ENCODE results near the gene SLC41A3.
"Not testable (repeated sequence)": the region's sequence is repeated elsewhere in the genome, so short reads cannot be mapped to it uniquely, and the experiment has no call there.

SLC41A3 gene

DNA sequence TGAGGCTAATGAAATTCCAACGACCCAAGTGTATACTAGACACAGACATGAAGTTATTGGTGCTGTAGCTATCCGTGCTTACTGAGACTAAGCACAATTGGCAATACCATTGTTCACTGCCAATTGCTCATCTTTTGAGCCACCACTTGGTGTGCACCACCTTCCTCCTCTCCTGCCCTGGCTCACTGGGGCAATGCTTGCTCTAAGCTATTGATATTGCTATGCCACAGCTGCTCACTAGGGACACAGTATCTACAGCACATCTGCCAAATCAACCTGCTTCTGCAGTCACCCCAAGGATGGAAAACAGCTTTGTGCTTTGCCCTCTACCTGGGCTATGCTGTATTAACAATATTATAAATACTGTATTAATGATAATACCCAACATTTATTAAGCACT is 99.0 kb downstream of the SLC41A3 start:
- DNase-seq: not testable (repeated sequence)

- not testable (repeated sequence) for DNase-seq
These were observed 106.8 kb downstream of the SLC41A3 start for GRCh38 chr3:125977104-125977503.

- DNase-seq: not testable (repeated sequence)
These were observed 107.9 kb downstream of the SLC41A3 start for GRCh38 chr3:125976003-125976390.

- not testable (repeated sequence) for DNase-seq
These were observed 108.5 kb downstream of the SLC41A3 start for GRCh38 chr3:125975245-125976002.

DNA sequence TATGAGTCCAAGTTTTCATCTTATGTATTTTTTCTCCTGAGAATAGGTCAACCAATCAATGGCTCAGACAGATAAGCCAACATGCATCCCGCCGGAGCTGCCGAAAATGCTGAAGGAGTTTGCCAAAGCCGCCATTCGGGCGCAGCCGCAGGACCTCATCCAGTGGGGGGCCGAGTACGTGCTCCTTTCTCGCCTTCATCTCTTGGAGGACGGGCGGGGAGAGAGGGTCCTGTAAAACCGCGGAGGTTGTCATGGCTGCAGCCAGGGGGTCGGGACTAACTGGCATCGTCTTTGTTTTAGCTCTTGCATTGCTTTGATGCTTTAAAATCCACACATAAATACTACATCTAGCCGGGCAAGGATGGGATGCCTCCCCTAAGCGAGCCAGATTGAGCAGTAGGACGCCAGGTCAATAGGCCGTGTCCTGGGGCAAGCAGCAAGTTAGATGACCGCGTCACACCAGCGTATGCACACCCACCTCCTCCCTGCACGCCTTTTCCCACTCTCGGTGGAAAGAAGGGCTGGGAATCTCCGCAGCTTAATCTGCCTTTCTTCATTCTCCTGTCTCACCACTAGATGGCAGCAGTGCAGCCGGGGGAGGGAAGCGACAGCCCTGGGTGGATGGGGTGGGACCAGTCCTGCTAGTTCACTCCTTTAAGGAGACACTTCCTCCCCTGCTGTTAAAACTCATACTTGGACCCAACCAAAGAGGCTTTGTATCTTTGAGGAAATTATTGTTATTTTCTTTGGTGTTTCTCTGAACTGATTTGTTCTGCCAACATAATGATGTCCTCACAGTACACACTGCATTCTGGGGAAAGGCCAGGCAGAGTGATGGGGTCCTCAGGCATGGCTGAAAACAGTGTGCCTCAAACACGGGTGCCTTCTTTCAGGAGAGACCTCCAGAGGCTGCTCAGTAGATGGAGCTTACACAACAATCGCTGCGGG is 111.7 kb downstream of the SLC41A3 start:
- DNase-seq: peak; percentile 14

GRCh38 chr3:125968701-125969592 is 115.0 kb downstream of the SLC41A3 start, which contains the start of gene ROPN1B:
TSS of gene ROPN1B (plus strand) at chr3:125969178. CDS start at chr3:125972055, 2,877 bp downstream.
- not testable (repeated sequence) for DNase-seq

DNA sequence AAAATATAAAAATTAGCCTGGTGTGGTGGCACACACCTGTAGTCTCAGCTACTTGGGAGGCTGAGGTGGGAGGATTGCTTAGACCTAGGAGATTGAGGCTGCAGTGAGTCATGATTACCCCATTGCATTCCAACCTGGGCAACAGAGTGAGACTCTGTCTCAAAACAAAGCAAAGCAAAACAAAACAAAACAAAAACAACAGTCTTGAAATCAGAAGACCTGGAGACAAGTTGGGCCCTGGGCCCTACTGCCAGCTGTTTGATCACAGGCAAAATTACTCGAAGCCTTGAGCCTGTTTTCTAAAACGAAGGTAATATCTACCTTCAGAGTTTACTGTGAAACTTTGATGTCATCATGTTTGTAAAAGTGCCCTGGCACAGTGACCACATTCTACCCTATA is 115.8 kb downstream of the SLC41A3 start:
- DNase-seq: not testable (repeated sequence)

GRCh38 chr3:125967156-125967555 is 116.8 kb downstream of the SLC41A3 start:
- no peak for DNase-seq

DNA sequence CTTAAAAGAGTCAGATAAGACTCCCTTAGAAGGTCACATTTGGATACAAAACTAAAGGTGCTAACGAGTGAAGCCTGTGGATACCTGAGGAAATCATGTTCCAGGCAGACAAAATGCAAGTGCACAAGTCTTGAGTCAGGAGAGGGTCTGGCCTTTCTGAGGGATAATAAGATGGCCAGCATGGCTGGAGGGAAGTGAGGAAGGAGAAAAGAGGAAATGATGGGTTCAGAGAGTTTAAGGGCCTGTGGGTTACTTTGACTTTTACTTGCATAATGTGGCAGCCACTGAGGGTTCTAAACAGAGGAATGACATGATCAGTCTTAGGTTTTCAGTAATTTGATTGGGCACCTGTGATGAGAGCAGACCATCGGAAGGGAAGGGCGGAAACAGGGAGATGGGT is 118.4 kb downstream of the SLC41A3 start:
- no peak for DNase-seq

DNA sequence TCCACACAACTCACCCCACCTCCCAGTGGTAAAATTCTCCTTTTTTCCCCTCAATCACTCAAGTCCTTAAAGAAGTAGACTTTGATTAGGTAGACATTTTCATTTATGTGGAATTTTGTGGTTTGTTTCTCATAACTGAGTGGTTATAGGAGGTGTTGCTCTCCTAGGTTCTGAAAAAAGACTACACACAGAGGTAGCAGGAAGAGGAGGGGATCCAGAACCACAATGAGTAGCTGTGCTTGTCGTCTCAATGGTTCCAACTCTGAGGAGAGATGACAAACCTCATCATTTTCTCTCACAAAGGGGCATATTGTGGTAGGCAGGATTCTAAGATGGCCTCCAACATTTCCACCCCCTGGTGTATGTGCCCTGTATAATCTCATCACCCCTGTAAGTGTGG is 120.1 kb downstream of the SLC41A3 start:
- DNase-seq: not testable (repeated sequence)

DNA sequence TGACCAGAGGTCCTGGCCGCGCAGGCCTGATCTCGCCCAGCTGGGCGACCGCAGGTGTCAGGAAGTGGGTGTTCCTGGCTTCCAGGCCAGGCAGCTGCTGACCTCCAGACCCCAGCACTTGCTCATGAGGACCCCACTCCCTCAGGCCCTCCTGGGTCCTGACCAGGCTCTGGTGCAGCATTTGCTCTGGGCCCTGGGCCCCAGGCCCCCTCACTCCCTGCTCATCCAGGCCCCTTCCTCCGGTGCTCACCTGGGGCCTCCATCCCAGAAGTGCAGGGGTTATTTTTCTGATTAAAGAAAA is 122.7 kb downstream of the SLC41A3 start:
- DNase-seq: no peak

DNA sequence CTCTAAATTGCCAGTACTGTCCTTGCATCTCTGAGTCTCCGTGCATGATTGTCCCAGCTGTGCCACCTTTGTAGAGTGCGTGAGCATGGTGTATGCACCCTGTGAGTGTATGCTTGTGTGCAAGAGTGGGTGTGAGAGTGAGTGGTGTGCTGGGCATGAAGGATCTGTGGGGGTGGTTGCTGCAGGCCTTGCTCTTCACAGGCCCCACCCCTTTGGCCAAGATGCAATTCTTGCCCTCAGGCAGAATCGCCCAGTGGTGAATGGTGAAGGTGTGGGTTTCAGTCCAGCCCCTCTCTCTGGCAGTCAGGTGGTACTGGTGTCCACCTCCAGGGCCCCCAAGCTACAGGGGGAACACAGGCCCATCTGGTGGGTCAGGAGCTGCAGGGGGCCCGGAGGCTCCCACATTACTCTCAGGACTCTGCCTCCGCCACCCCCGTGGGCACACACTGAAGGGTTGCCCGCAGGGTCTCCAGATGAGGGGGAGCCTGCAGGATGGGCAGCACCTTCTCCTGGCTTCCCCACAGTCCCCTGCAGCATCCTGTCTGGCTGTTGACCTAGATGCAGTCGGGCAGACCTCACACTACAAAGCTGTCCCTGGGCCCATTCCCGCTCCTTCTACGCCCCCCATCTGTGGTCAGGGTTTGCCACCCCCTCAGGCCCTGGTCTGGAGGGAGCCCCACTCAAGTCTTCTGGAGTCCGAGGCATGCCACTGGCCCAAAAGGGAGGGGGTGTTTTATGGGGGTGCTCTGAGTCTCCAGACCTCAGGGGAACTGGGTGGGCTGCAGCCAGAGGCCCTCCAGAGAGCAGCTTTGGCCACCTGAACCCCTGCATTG is 123.3 kb downstream of the SLC41A3 start:
- no peak for DNase-seq

- no peak for DNase-seq
These were observed 123.9 kb downstream of the SLC41A3 start for GRCh38 chr3:125960066-125960424.

DNA sequence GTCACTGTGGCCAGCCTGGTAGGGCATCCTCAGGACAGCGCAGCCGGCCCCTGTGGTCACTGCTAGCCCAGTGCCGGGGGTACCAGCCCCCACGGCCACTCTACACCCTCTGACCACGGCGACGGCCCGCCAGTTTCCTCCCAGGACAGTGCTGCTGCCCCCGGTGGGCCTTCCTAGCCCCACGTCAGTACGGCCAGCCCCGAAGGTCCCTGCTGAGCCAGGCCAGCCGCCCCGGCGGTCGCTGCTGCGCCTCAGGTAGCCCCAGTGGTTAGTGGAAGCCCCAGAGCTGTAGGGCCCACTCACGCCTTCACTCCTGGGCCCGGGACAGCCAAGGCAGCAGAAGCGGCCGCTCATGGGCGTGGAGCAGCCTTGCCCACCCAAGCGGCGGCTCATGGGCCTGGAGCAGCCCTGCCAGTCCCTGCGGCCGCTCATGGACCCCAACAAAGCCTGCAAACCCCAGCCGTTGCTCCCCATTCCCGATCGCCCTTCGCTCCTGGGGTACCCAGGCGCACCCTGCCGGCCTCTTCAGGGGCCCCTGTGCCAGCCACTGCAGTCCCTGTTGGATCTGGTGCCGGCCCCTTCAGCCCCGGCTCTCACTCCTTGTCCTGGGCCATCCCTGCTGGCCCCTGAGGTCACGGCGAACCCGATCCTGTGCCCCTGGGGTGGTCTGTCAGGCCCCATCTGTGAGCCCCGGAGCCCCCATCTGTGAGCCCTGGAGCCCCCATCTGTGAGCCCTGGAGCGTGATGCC is 124.4 kb downstream of the SLC41A3 start:
- no peak for DNase-seq

DNA sequence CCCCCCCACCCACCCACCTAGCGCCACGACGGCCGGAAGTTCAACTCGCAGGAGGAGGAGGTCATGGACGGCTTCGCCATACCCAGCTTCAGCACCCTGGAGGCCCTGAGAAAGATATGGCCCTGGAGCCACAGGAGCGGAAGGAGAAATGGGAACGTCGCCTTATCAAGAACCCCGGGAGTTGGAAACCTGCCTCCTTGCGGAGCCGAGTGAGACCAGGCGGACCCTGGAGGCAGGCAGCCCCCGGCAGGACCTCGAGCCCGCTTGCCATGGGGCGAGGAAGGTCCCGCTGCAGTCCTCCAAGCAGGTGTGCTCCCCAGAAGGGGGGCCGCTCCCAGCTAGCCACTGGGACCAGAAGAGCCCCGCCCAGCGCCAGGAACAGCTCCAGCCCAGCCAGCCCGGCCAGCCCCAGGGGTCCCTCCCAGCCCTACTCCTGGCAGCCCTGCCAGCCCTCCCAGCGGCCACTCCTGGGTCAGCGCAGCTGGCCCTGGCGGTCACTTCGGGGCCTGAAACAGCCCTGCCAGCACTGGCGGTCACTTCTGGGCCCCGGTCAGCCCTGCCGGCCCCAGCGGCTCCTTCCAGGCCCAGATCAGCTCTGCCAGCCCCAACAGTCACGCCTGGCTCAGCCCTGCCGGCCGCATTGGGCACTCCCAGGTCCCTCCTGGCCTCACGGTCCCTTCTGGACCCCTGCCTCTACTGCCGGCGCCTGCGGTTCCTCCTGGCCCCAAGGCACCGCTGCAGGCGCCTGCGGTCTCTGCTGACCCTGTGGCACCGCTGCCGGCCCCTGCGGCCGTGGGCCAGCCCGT is 125.2 kb downstream of the SLC41A3 start:
- no peak for DNase-seq

- DNase-seq: no peak
These were observed 126.0 kb downstream of the SLC41A3 start for GRCh38 chr3:125957674-125958510.

- DNase-seq: not testable (repeated sequence)
These were observed 126.9 kb downstream of the SLC41A3 start for GRCh38 chr3:125957020-125957419.
